Neural progenitor cell (in vitro differentiated cells): ENCODE data around the gene METTL21C. TPM values are rescaled to one million over a fixed set of nuclear protein-coding genes. Genes with fewer than 3 reads are reported as not detected.

Experiments used
- DNase-seq: peaks from one replicate; pipeline ENCODE4 v3.0.0-alpha.2; 2016; ENCODE audit warnings: low spot score
- H2AFZ ChIP-seq: fragments of 200-600 bp; sonication (generic); replicated peaks from 2 replicates; pipeline ENCODE4 v1.6.1; 2016; ENCODE audit warnings: antibody characterized with exemption
- H3F3A ChIP-seq: fragments of 200-600 bp; sonication (generic); 2 replicates; pipeline ENCODE4 v1.6.1; 2016; ENCODE audit warnings: antibody characterized with exemption, low read depth
- H3K27ac ChIP-seq: fragments of 200-600 bp; sonication (generic); 2 replicates; pipeline ENCODE4 v1.5.1; 2016; ENCODE audit warnings: mild to moderate bottlenecking
- H3K27me3 ChIP-seq: fragments of 200-600 bp; sonication (generic); 2 replicates; pipeline ENCODE4 v1.6.1; 2016; ENCODE audit warnings: mild to moderate bottlenecking, moderate library complexity
- H3K36me3 ChIP-seq: fragments of 200-600 bp; sonication (generic); 2 replicates; pipeline ENCODE4 v1.5.1; 2016
- H3K4me1 ChIP-seq: fragments of 200-600 bp; sonication (generic); 2 replicates; pipeline ENCODE4 v1.6.1; 2016; ENCODE audit warnings: mixed run types
- H3K4me2 ChIP-seq: fragments of 200-600 bp; sonication (generic); 2 replicates; pipeline ENCODE4 v1.6.1; 2016
- H3K4me3 ChIP-seq: fragments of 200-600 bp; sonication (generic); 2 replicates; pipeline ENCODE4 v1.5.1; 2016
- H3K79me2 ChIP-seq: fragments of 200-600 bp; sonication (generic); 2 replicates; pipeline ENCODE4 v1.6.1; 2016; ENCODE audit warnings: low read depth
- H3K9ac ChIP-seq: fragments of 200-600 bp; sonication (generic); 2 replicates; pipeline ENCODE4 v1.6.1; 2016
- H3K9me3 ChIP-seq: fragments of 200-600 bp; sonication (generic); 2 replicates; pipeline ENCODE4 v1.5.1; 2016; ENCODE audit warnings: low read depth
- H4K20me1 ChIP-seq: fragments of 200-600 bp; sonication (generic); 2 replicates; pipeline ENCODE4 v1.6.1; 2016; ENCODE audit warnings: low read depth
- H3K27ac Mint-ChIP-seq: 3 replicates; pipeline ENCODE4 v1.8.0; 2021; ENCODE audit warnings: mixed read lengths
- H3K27me3 Mint-ChIP-seq: 2 replicates; pipeline ENCODE4 v1.8.0; 2022; ENCODE audit warnings: low read depth, mild to moderate bottlenecking, inconsistent platforms, moderate library complexity, mixed read lengths; ENCODE audit not compliant: insufficient read depth
- H3K36me3 Mint-ChIP-seq: 3 replicates; pipeline ENCODE4 v1.8.0; 2021; ENCODE audit warnings: mixed read lengths
- H3K4me1 Mint-ChIP-seq: 3 replicates; pipeline ENCODE4 v1.8.0; 2021; ENCODE audit warnings: mixed read lengths
- H3K4me3 Mint-ChIP-seq: 3 replicates; pipeline ENCODE4 v1.8.0; 2021; ENCODE audit warnings: mild to moderate bottlenecking, moderate library complexity, mixed read lengths
- H3K9me3 Mint-ChIP-seq: 3 replicates; pipeline ENCODE4 v1.8.0; 2020; ENCODE audit warnings: mixed read lengths
- CTCF ChIP-seq: fragments of 200-600 bp; sonication (generic); IDR thresholded peaks from 2 replicates; pipeline ENCODE4 v1.5.1; 2017; ENCODE audit warnings: antibody characterized with exemption, mild to moderate bottlenecking
- EZH2 ChIP-seq: fragments of 200-600 bp; sonication (generic); IDR thresholded peaks from 2 replicates; pipeline ENCODE4 v1.6.1; 2017; ENCODE audit warnings: antibody characterized with exemption, mild to moderate bottlenecking, moderate library complexity
- EZH2phosphoT487 ChIP-seq: fragments of 200-600 bp; sonication (generic); IDR thresholded peaks from 2 replicates; pipeline ENCODE4 v1.6.1; 2017; ENCODE audit warnings: antibody characterized with exemption
- total RNA-seq: library from RNA; depleted of rRNA; stranded (reverse); fragments of >200 nt; gene quantifications from 2 replicates; pipeline ENCODE4 v1.2.3, GENCODE V29; 2015; ENCODE audit warnings: low replicate concordance

Gene METTL21C
- total RNA-seq, 1 donor from 2014 or later: not detected

GRCh38 chr13:102642029-102642428 is 52.8 kb downstream of the METTL21C start:
- Histone ChIP-seq H3K79me2 (no peaks in the 10 kb centered on the region), H3K27me3 (no peaks in the 10 kb centered on the region), H2AFZ (no peak overlapping the region), H3K4me1 (no peaks in the 10 kb centered on the region), H3K27ac (no peak overlapping the region), H3K9ac (no peak overlapping the region), H3K36me3 (peaks cover 16% of the 10 kb centered on the region), H3F3A (no peaks in the 10 kb centered on the region), H3K4me2 (no peak overlapping the region), H4K20me1 (no peaks in the 10 kb centered on the region), H3K4me3 (no peak overlapping the region), H3K9me3 (no peaks in the 10 kb centered on the region)
- no peak for DNase-seq
- no peaks in the 10 kb centered on the region for H3K4me1 Mint-ChIP-seq
- no peaks in the 10 kb centered on the region for H3K9me3 Mint-ChIP-seq
- peaks cover 2% of the 10 kb centered on the region for H3K27me3 Mint-ChIP-seq
- TF ChIP-seq EZH2phosphoT487 (no peak), CTCF (no peak), EZH2 (no peak)
- peaks cover 20% of the 10 kb centered on the region for H3K36me3 Mint-ChIP-seq
- no peak overlapping the region for H3K4me3 Mint-ChIP-seq
- H3K27ac Mint-ChIP-seq: no peak overlapping the region

GRCh38 chr13:102638741-102639140 is 56.1 kb downstream of the METTL21C start:
- no peak overlapping the region for H3K9ac ChIP-seq
- no peaks in the 10 kb centered on the region for H3K4me1 ChIP-seq
- DNase-seq: no peak
- H4K20me1 ChIP-seq: no peaks in the 10 kb centered on the region
- no peaks in the 10 kb centered on the region for H3K9me3 Mint-ChIP-seq
- no peak overlapping the region for H3K4me3 Mint-ChIP-seq
- H3K27ac ChIP-seq: no peak overlapping the region
- no peak overlapping the region for H2AFZ ChIP-seq
- H3K27ac Mint-ChIP-seq: no peak overlapping the region
- H3K27me3 Mint-ChIP-seq: peaks cover 2% of the 10 kb centered on the region
- TF ChIP-seq EZH2: no peak
- TF ChIP-seq EZH2phosphoT487: no peak
- TF ChIP-seq CTCF: no peak
- H3K4me2 ChIP-seq: no peak overlapping the region
- no peaks in the 10 kb centered on the region for H3K9me3 ChIP-seq
- no peaks in the 10 kb centered on the region for H3F3A ChIP-seq
- no peak overlapping the region for H3K4me3 ChIP-seq
- H3K27me3 ChIP-seq: no peaks in the 10 kb centered on the region
- H3K36me3 Mint-ChIP-seq: peaks cover 21% of the 10 kb centered on the region
- H3K4me1 Mint-ChIP-seq: no peaks in the 10 kb centered on the region
- no peaks in the 10 kb centered on the region for H3K79me2 ChIP-seq
- H3K36me3 ChIP-seq: peaks cover 10% of the 10 kb centered on the region

Other genes with a start within 250 kb of the METTL21C start
- 71.8 and 137 TPM in 2 replicates for gene TPP2, start 98.1 kb downstream of the METTL21C start, total RNA-seq
- 16.4 and 38.9 TPM in 2 replicates for gene TEX30, start 78.7 kb upstream of the METTL21C start, total RNA-seq
- gene POGLUT2, start 103.9 kb upstream of the METTL21C start, total RNA-seq: 18.6 and 33.5 TPM in 2 replicates
- gene BIVM, start 104.1 kb upstream of the METTL21C start, total RNA-seq: 13.6 and 15.7 TPM in 2 replicates
- 25.9 and 35.1 TPM in 2 replicates for gene ERCC5, start 151.0 kb upstream of the METTL21C start, total RNA-seq